ENCODE results near the gene POLDIP2.

The POLDIP2 gene

GRCh38 chr17:28315846-28316705 is 41.3 kb downstream of the POLDIP2 start:
- no peak for DNase-seq

GRCh38 chr17:28313841-28314240 is 43.5 kb downstream of the POLDIP2 start:
- DNase-seq: no peak

GRCh38 chr17:28306954-28307401 is 50.3 kb downstream of the POLDIP2 start:
- no peak for DNase-seq

- no peak for DNase-seq
These were observed 58.9 kb downstream of the POLDIP2 start for GRCh38 chr17:28298449-28298848.

Data from fibroblast of skin of right quadriceps (primary cell).